ENCODE results near the gene GTF3C6.
"Not testable (repeated sequence)": the region's sequence is repeated elsewhere in the genome, so short reads cannot be mapped to it uniquely, and the experiment has no call there.

GTF3C6 gene

DNA sequence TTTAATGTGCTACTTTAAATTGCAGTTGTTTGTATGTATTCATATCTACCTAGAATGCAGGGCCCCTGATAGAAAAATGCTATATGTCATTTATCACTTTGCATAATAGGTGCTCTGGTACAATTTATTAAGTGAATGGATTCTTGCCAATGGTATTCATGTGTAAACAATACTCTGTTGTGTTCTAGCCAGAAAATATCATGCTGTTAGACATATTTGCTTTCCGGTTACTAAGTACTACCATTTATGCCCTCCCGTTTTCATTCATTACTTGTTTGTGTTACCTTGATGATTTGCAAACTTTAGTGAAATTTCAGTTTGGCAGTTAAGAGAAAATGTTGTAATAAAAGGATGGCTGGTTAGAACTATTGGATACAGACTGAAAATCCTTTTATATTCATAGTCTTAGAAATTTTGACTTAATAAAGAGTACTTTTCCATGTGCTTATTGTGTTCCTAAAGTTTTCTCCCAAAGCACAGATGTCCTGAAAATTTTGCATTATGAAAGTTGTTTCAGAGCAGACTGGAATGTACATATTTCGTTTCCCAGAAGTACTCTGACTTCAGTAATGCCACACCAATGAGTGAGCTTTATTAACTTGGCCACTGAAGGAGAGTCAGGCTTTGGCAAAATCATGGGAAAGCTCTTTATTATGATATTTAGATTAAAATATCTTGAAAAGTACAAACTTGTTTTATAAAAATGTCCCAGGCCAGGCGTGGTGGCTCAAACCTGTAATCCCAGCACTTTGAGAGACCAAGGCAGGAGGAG lies 54.8 kb downstream of the GTF3C6 start:
- no peak overlapping the region for H3K27ac ChIP-seq (ENCODE audit: low read depth, low read length, severe bottlenecking)
- H3K4me3 ChIP-seq (ENCODE audit: extremely low read depth, insufficient read depth, low read length, poor library complexity, severe bottlenecking), result no peak overlapping the region
- peaks cover 6% of the 10 kb centered on the region for H3K9me3 ChIP-seq (ENCODE audit: control insufficient read depth, low read length)
- H3K36me3 ChIP-seq (ENCODE audit: control insufficient read depth, insufficient read depth, low read length), result peaks cover 71% of the 10 kb centered on the region
- H3K4me1 ChIP-seq (ENCODE audit: control insufficient read depth, insufficient read depth, low read length, poor library complexity, severe bottlenecking), result no peaks in the 10 kb centered on the region
- WGBS, 2 experiments (ENCODE audit: insufficient coverage in 2 of 2), result 100% methylated on average over 1 of the region's 4 CpGs; no CpG with 5 or more reads in 1 of the 2 experiments

DNA sequence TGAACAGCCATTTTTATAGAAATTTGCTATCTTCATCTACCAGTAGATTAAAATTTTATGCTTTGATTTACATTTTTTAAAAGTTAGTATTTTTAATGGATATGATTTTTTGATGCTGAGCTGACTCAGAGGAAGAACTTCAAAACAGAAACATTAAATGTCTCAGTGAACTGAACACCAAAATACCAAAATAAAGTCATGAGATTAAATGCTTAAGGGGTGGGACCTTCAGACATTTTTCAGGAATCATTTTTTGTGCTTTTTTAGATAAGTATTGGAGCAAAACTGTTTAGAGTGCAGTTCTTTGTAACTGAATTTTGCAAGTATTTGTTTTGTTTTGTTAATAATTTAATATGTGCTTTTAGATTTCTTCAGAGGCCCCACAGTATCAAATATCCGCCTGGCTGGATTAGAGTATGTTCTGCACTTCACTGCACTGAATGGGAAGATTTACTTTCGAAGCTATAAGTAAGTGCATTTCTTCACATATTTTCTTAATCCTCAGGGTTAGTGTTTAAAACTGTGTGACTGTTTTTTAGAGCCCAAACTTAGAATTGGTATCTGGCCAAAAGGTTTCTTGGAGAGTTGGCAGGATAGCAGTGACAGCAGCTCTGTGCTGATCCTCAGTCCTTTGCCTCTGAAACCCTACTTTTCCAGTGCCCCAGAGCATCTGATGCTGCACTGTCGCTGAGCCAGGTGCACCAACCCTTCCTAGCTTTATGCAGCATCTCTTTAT lies 57.1 kb downstream of the GTF3C6 start:
- Histone ChIP-seq H3K4me3 (ENCODE audit: extremely low read depth, insufficient read depth, low read length, poor library complexity, severe bottlenecking) (no peak overlapping the region), H3K27ac (ENCODE audit: low read depth, low read length, severe bottlenecking) (no peak overlapping the region), H3K9me3 (ENCODE audit: control insufficient read depth, low read length) (peaks cover 6% of the 10 kb centered on the region), H3K4me1 (ENCODE audit: control insufficient read depth, insufficient read depth, low read length, poor library complexity, severe bottlenecking) (no peaks in the 10 kb centered on the region), H3K36me3 (ENCODE audit: control insufficient read depth, insufficient read depth, low read length) (peaks cover 74% of the 10 kb centered on the region)
- WGBS, 2 experiments (ENCODE audit: insufficient coverage in 2 of 2), result 100% methylated on average over 1 of the region's 3 CpGs; no CpG with 5 or more reads in 1 of the 2 experiments

DNA sequence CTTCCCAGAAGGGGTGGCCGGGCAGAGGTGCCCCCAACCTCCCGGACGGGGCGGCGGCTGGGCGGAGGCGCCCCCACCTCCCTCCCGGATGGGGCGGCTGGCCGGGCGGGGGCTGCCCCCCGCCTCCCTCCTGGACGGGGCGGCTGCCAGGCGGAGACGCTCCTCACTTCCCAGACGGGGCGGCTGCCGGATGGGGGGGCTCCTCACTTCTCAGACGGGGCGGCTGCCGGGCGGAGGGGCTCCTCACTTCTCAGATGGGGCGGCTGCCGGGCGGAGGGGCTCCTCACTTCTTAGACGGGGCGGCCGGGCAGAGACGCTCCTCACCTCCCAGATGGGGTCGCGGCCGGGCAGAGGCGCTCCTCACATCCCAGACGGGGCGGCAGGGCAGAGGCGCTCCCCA lies 58.7 kb downstream of the GTF3C6 start:
- 93% methylated on average over 3 of the region's 37 CpGs; no CpG with 5 or more reads in 1 of the 2 experiments for WGBS, 2 experiments (ENCODE audit: insufficient coverage in 2 of 2)
- not testable (repeated sequence) for H3K4me3 ChIP-seq (ENCODE audit: extremely low read depth, insufficient read depth, low read length, poor library complexity, severe bottlenecking); H3K4me1 ChIP-seq (ENCODE audit: control insufficient read depth, insufficient read depth, low read length, poor library complexity, severe bottlenecking); H3K27ac ChIP-seq (ENCODE audit: low read depth, low read length, severe bottlenecking); H3K9me3 ChIP-seq (ENCODE audit: control insufficient read depth, low read length)
- peaks cover 62% of the 10 kb centered on the region for H3K36me3 ChIP-seq (ENCODE audit: control insufficient read depth, insufficient read depth, low read length)

Data from mesodermal cell (in vitro differentiated cells).